ENCODE measurements around the gene ADAMTS8.

GRCh38 chr11:130397780-130398179 is 30.6 kb downstream of the ADAMTS8 start:
- TF ChIP-seq CTCF (IDR thresholded peaks at IDR 0.05) (no peak), POLR2A (IDR thresholded peaks at IDR 0.05) (no peak)

All from heart left ventricle (tissue), 13 donors.